Subcutaneous adipose tissue (tissue), 4 donors: ENCODE results near the gene SV2C. TPM values are rescaled to one million over a fixed set of nuclear protein-coding genes. Genes with fewer than 3 reads are reported as not detected.

ENCODE experiments used
- CTCF ChIP-seq: fragments of 450-650 bp; IDR thresholded peaks from one replicate; pipeline ENCODE4 v1.5.1; 2016; ENCODE audit warnings: low read depth, mild to moderate bottlenecking, control low read depth, antibody characterized with exemption, moderate library complexity
- total RNA-seq, 4 donors: library from RNA; depleted of rRNA; stranded (reverse); fragments of >200 nt; gene quantifications; one replicate each; pipeline ENCODE4 v1.1.0, GENCODE V29; 2016

SV2C gene
- total RNA-seq, 4 donors from 2014 or later = under 0.01 to 0.17 (median under 0.01) TPM; not detected in 1

DNA sequence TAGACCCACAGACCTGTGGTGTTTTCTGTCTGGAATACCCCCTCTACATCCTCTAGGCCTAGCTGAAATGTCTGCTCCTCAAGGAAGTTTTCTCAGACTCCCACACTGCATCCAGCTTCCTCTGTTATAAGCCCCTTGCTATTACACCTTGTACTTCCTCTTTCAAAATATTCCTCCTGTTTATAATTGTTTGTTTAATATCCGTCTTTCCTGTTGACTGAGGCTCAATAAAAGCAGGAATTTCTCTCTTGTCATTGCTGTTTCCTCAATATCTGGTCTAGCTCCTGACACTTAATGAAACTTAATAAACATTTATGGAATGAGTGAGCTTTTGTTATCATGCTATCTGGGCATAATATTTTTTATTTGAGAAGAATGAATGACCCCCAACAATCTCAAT, 285.8 kb downstream of the SV2C start:
- no peak for TF ChIP-seq CTCF

DNA sequence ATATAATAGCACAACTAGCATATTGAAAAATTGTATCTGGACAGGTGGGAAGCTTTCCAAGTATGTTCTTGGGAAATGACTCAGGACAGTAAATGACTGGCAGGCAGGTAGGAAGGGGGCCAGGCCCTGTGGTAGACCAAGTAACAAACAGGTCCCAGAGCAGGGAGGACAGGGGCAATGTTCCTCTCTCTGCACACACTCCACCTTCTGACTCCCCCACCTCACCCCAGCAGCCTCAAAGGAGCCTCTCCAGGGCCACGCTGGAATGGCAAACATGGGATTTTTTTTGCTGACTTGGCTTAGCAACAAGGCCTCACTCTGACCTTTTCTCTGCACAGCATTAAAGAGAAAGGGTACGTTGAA, 288.8 kb downstream of the SV2C start:
- no peak for TF ChIP-seq CTCF

- no peak for TF ChIP-seq CTCF
These were observed 289.3 kb downstream of the SV2C start for GRCh38 chr5:76372323-76373054.

GRCh38 chr5:76376148-76376865, 293.1 kb downstream of the SV2C start:
- no peak for TF ChIP-seq CTCF

DNA sequence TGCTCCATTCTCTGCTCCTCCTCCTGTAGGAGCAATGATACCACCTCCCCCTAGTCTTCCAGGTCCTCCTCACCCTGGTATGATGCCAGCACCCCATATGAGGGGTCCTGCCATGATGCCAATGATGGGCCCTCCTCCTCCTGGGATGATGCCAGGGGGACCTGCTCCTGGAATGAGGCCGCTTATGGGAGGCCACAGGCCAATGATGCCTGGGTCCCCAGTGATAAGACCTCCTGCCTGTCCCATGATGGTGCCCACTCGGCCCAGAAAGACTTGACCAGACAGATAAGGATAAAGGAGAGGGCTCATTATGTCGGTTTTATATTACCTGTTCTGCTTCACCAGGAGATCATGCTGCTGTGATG, 293.7 kb downstream of the SV2C start:
- TF ChIP-seq CTCF = no peak

- no peak for TF ChIP-seq CTCF
These were observed 295.2 kb downstream of the SV2C start for GRCh38 chr5:76378355-76378754.

DNA sequence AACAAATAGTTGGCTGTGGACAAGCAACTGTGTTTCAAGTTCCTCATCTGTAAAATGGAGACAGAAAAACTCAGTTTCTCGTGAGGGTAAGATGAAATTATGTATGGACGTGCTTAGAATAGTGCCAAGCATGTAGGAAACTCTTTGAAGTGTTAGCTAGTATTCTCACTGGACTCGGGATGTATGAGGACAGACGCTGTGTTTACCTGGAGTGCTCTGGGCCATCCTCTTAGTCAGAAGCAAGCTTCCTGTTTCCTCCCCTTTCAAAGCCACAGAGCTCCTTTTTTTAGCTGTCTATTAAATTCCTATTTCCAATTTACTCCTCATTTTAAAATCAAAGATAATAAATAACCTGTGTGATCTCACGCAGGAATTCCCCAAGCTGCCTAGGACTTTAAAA, 296.1 kb downstream of the SV2C start:
- TF ChIP-seq CTCF = no peak
